ENCODE data around the gene TLR10.
"Not testable (repeated sequence)": the region's sequence is repeated elsewhere in the genome, so short reads cannot be mapped to it uniquely, and the experiment has no call there.

The TLR10 gene

GRCh38 chr4:38768968-38769394 is 13.8 kb downstream of the TLR10 start:
- Histone ChIP-seq H3K4me1 (ENCODE audit: control insufficient read depth, insufficient read depth, low read depth, low read length) (peaks cover 5% of the 10 kb centered on the region), H4K91ac (ENCODE audit: low read length) (no peak overlapping the region), H3K4me2 (ENCODE audit: low read length, poor library complexity, severe bottlenecking) (peak overlapping the region; percentile 28), H2AK5ac (ENCODE audit: low read length, severe bottlenecking) (no peak overlapping the region), H3K9me3 (ENCODE audit: control insufficient read depth, low read length) (no peaks in the 10 kb centered on the region), H2BK120ac (ENCODE audit: low read depth, low read length) (no peak overlapping the region), H3K27ac (ENCODE audit: low read length, poor library complexity, severe bottlenecking) (no peak overlapping the region), H3K36me3 (ENCODE audit: control insufficient read depth in 1 of 2, insufficient read depth in 2 of 2, low read depth in 1 of 2, low read length in 2 of 2) (no peaks in the 10 kb centered on the region), H3K79me1 (replicated peaks; ENCODE audit: low read length, poor library complexity, severe bottlenecking) (no peaks in the 10 kb centered on the region), H2AFZ (ENCODE audit: low read depth, low read length) (no peak overlapping the region), H3K4ac (ENCODE audit: low read depth in 1 of 2, low read length in 2 of 2) (no peak overlapping the region), H4K8ac (ENCODE audit: low read length) (no peak overlapping the region), H3K9ac (ENCODE audit: low read length) (peak overlapping the region; percentile 53), H2BK15ac (ENCODE audit: low read depth, poor library complexity, severe bottlenecking) (no peak overlapping the region), H2BK12ac (ENCODE audit: low read length in 2 of 2) (no peak overlapping the region), H3K27me3 (ENCODE audit: control insufficient read depth in 1 of 2, insufficient read depth in 1 of 2, low read length in 2 of 2) (no peaks in the 10 kb centered on the region), H3K18ac (ENCODE audit: low read depth in 1 of 2, low read length in 2 of 2) (no peak overlapping the region), H3K23ac (ENCODE audit: low read length in 2 of 2) (no peak overlapping the region), H2BK5ac (ENCODE audit: low read depth, low read length, poor library complexity, severe bottlenecking) (no peak overlapping the region), H3K14ac (ENCODE audit: low read length in 2 of 2) (no peak overlapping the region), H3K4me3 (ENCODE audit: insufficient read depth in 1 of 2, low read depth in 1 of 2, low read length in 2 of 2) (no peak overlapping the region)
- 37% methylated on average over 4 of the region's 5 CpGs for WGBS
- peak; percentile 26 for DNase-seq

- not testable (repeated sequence) for H3K4ac ChIP-seq (ENCODE audit: low read depth in 1 of 2, low read length in 2 of 2); H3K9me3 ChIP-seq (ENCODE audit: control insufficient read depth, low read length); H2BK12ac ChIP-seq (ENCODE audit: low read length in 2 of 2); H3K79me1 ChIP-seq (replicated peaks; ENCODE audit: low read length, poor library complexity, severe bottlenecking); H2BK120ac ChIP-seq (ENCODE audit: low read depth, low read length); H2BK5ac ChIP-seq (ENCODE audit: low read depth, low read length, poor library complexity, severe bottlenecking); H3K14ac ChIP-seq (ENCODE audit: low read length in 2 of 2); H3K27ac ChIP-seq (ENCODE audit: low read length, poor library complexity, severe bottlenecking); DNase-seq; H3K18ac ChIP-seq (ENCODE audit: low read depth in 1 of 2, low read length in 2 of 2); H3K4me3 ChIP-seq (ENCODE audit: insufficient read depth in 1 of 2, low read depth in 1 of 2, low read length in 2 of 2); H3K23ac ChIP-seq (ENCODE audit: low read length in 2 of 2); H4K8ac ChIP-seq (ENCODE audit: low read length); H2BK15ac ChIP-seq (ENCODE audit: low read depth, poor library complexity, severe bottlenecking); H3K9ac ChIP-seq (ENCODE audit: low read length); H3K4me1 ChIP-seq (ENCODE audit: control insufficient read depth, insufficient read depth, low read depth, low read length); H3K4me2 ChIP-seq (ENCODE audit: low read length, poor library complexity, severe bottlenecking); H2AFZ ChIP-seq (ENCODE audit: low read depth, low read length); H2AK5ac ChIP-seq (ENCODE audit: low read length, severe bottlenecking); H4K91ac ChIP-seq (ENCODE audit: low read length); H3K36me3 ChIP-seq (ENCODE audit: control insufficient read depth in 1 of 2, insufficient read depth in 2 of 2, low read depth in 1 of 2, low read length in 2 of 2); H3K27me3 ChIP-seq (ENCODE audit: control insufficient read depth in 1 of 2, insufficient read depth in 1 of 2, low read length in 2 of 2)
- 92% methylated on average over 1 of the region's 2 CpGs for WGBS
Observed at GRCh38 chr4:38766940-38767339, 15.8 kb downstream of the TLR10 start.

GRCh38 chr4:38765382-38765781 is 17.4 kb downstream of the TLR10 start:
- peaks cover 5% of the 10 kb centered on the region for H3K4me1 ChIP-seq (ENCODE audit: control insufficient read depth, insufficient read depth, low read depth, low read length)
- no peak overlapping the region for H3K14ac ChIP-seq (ENCODE audit: low read length in 2 of 2)
- no peaks in the 10 kb centered on the region for H3K79me1 ChIP-seq (replicated peaks; ENCODE audit: low read length, poor library complexity, severe bottlenecking)
- DNase-seq = peak; percentile 62
- no peak overlapping the region for H3K4me2 ChIP-seq (ENCODE audit: low read length, poor library complexity, severe bottlenecking)
- no peaks in the 10 kb centered on the region for H3K36me3 ChIP-seq (ENCODE audit: control insufficient read depth in 1 of 2, insufficient read depth in 2 of 2, low read depth in 1 of 2, low read length in 2 of 2)
- H2BK12ac ChIP-seq (ENCODE audit: low read length in 2 of 2) = peak overlapping the region in 1 of 2 experiments; percentile 32
- H2BK15ac ChIP-seq (ENCODE audit: low read depth, poor library complexity, severe bottlenecking) = no peak overlapping the region
- 53% methylated on average over 3 of the region's 3 CpGs for WGBS
- H3K18ac ChIP-seq (ENCODE audit: low read depth in 1 of 2, low read length in 2 of 2) = no peak overlapping the region
- no peak overlapping the region for H2AFZ ChIP-seq (ENCODE audit: low read depth, low read length)
- H3K4me3 ChIP-seq (ENCODE audit: insufficient read depth in 1 of 2, low read depth in 1 of 2, low read length in 2 of 2) = no peak overlapping the region
- no peak overlapping the region for H2AK5ac ChIP-seq (ENCODE audit: low read length, severe bottlenecking)
- no peaks in the 10 kb centered on the region for H3K9me3 ChIP-seq (ENCODE audit: control insufficient read depth, low read length)
- no peak overlapping the region for H4K91ac ChIP-seq (ENCODE audit: low read length)
- H2BK120ac ChIP-seq (ENCODE audit: low read depth, low read length) = no peak overlapping the region
- no peak overlapping the region for H3K4ac ChIP-seq (ENCODE audit: low read depth in 1 of 2, low read length in 2 of 2)
- no peak overlapping the region for H2BK5ac ChIP-seq (ENCODE audit: low read depth, low read length, poor library complexity, severe bottlenecking)
- no peak overlapping the region for H3K23ac ChIP-seq (ENCODE audit: low read length in 2 of 2)
- no peak overlapping the region for H3K27ac ChIP-seq (ENCODE audit: low read length, poor library complexity, severe bottlenecking)
- H3K9ac ChIP-seq (ENCODE audit: low read length) = no peak overlapping the region
- no peaks in the 10 kb centered on the region for H3K27me3 ChIP-seq (ENCODE audit: control insufficient read depth in 1 of 2, insufficient read depth in 1 of 2, low read length in 2 of 2)
- no peak overlapping the region for H4K8ac ChIP-seq (ENCODE audit: low read length)

GRCh38 chr4:38764277-38764676 is 18.5 kb downstream of the TLR10 start:
- no peaks in the 10 kb centered on the region for H3K27me3 ChIP-seq (ENCODE audit: control insufficient read depth in 1 of 2, insufficient read depth in 1 of 2, low read length in 2 of 2)
- H3K9ac ChIP-seq (ENCODE audit: low read length) = no peak overlapping the region
- H3K4me2 ChIP-seq (ENCODE audit: low read length, poor library complexity, severe bottlenecking) = no peak overlapping the region
- H3K14ac ChIP-seq (ENCODE audit: low read length in 2 of 2) = no peak overlapping the region
- H2BK5ac ChIP-seq (ENCODE audit: low read depth, low read length, poor library complexity, severe bottlenecking) = no peak overlapping the region
- H4K91ac ChIP-seq (ENCODE audit: low read length) = no peak overlapping the region
- H2AK5ac ChIP-seq (ENCODE audit: low read length, severe bottlenecking) = no peak overlapping the region
- peaks cover 5% of the 10 kb centered on the region for H3K4me1 ChIP-seq (ENCODE audit: control insufficient read depth, insufficient read depth, low read depth, low read length)
- H3K27ac ChIP-seq (ENCODE audit: low read length, poor library complexity, severe bottlenecking) = no peak overlapping the region
- DNase-seq = no peak
- H2AFZ ChIP-seq (ENCODE audit: low read depth, low read length) = no peak overlapping the region
- no peaks in the 10 kb centered on the region for H3K9me3 ChIP-seq (ENCODE audit: control insufficient read depth, low read length)
- H3K4me3 ChIP-seq (ENCODE audit: insufficient read depth in 1 of 2, low read depth in 1 of 2, low read length in 2 of 2) = no peak overlapping the region
- WGBS = 100% methylated on average over 3 of the region's 3 CpGs
- no peak overlapping the region for H3K4ac ChIP-seq (ENCODE audit: low read depth in 1 of 2, low read length in 2 of 2)
- no peaks in the 10 kb centered on the region for H3K36me3 ChIP-seq (ENCODE audit: control insufficient read depth in 1 of 2, insufficient read depth in 2 of 2, low read depth in 1 of 2, low read length in 2 of 2)
- no peak overlapping the region for H2BK120ac ChIP-seq (ENCODE audit: low read depth, low read length)
- no peak overlapping the region for H2BK12ac ChIP-seq (ENCODE audit: low read length in 2 of 2)
- H4K8ac ChIP-seq (ENCODE audit: low read length) = no peak overlapping the region
- no peaks in the 10 kb centered on the region for H3K79me1 ChIP-seq (replicated peaks; ENCODE audit: low read length, poor library complexity, severe bottlenecking)
- H3K23ac ChIP-seq (ENCODE audit: low read length in 2 of 2) = no peak overlapping the region
- H2BK15ac ChIP-seq (ENCODE audit: low read depth, poor library complexity, severe bottlenecking) = no peak overlapping the region
- no peak overlapping the region for H3K18ac ChIP-seq (ENCODE audit: low read depth in 1 of 2, low read length in 2 of 2)

All from mesenchymal stem cell (in vitro differentiated cells and primary cell).